Measurements from ENCODE around the gene SPNS3.

- TF ChIP-seq ZNF384 (IDR thresholded peaks at IDR 0.05), result no peak
- no peak for TF ChIP-seq BHLHE40 (IDR thresholded peaks at IDR 0.05; ENCODE audit: borderline replicate concordance)
- no peak for TF ChIP-seq L3MBTL2 (conservative IDR thresholded peaks at IDR 0.05)
- no peak for TF ChIP-seq SUZ12 (IDR thresholded peaks at IDR 0.05)
- no peak for TF ChIP-seq FOXA1 (IDR thresholded peaks at IDR 0.05)
- TF ChIP-seq SP1 (IDR thresholded peaks at IDR 0.05), result no peak
- TF ChIP-seq CTBP1 (IDR thresholded peaks at IDR 0.05; ENCODE audit: borderline replicate concordance), result no peak
- TF ChIP-seq ELF4 (IDR thresholded peaks at IDR 0.05), result no peak
- no peak for TF ChIP-seq TARDBP (IDR thresholded peaks at IDR 0.05)
- TF ChIP-seq HDGF (IDR thresholded peaks at IDR 0.05; ENCODE audit: borderline replicate concordance), result no peak
- no peak for TF ChIP-seq FOXK2 (IDR thresholded peaks at IDR 0.05)
- no peak for TF ChIP-seq LEF1 (IDR thresholded peaks at IDR 0.05; ENCODE audit: borderline replicate concordance)
Observed at GRCh38 chr17:4436846-4437245, 3.1 kb downstream of the SPNS3 start.
